Nephron progenitor cell (in vitro differentiated cells): ENCODE measurements around the gene DMD.

Experiments
- DNase-seq: peaks from one replicate; pipeline ENCODE4 v3.0.0; 2021
- H3K27ac Mint-ChIP-seq: 2 replicates; pipeline ENCODE4 v1.8.0; 2021; ENCODE audit warnings: mild to moderate bottlenecking, moderate library complexity, mixed read lengths
- H3K27me3 Mint-ChIP-seq: 2 replicates; pipeline ENCODE4 v1.8.0; 2021; ENCODE audit warnings: mild to moderate bottlenecking, low read depth, mixed read lengths; ENCODE audit not compliant: poor library complexity
- H3K36me3 Mint-ChIP-seq: 2 replicates; pipeline ENCODE4 v1.8.0; 2021; ENCODE audit warnings: low read depth, mixed read lengths
- H3K4me1 Mint-ChIP-seq: 2 replicates; pipeline ENCODE4 v1.8.0; 2021; ENCODE audit warnings: mixed read lengths
- H3K4me3 Mint-ChIP-seq: 2 replicates; pipeline ENCODE4 v1.8.0; 2021; ENCODE audit warnings: mild to moderate bottlenecking, moderate library complexity, mixed read lengths
- H3K9me3 Mint-ChIP-seq: 2 replicates; pipeline ENCODE4 v1.8.0; 2021; ENCODE audit warnings: mild to moderate bottlenecking, moderate library complexity, mixed read lengths
- CTCF ChIP-seq: fragments of 200-600 bp; sonication (generic); IDR thresholded peaks from 2 replicates; pipeline ENCODE4 v1.5.0; 2021; ENCODE audit warnings: antibody characterized with exemption

The DMD gene

GRCh38 chrX:31255310-31256033, 1955.9 kb downstream of the DMD start:
- Mint-ChIP-seq H3K27ac (no peak overlapping the region), H3K4me1 (no peaks in the 10 kb centered on the region), H3K4me3 (no peak overlapping the region)

GRCh38 chrX:31252133-31252532, 1959.2 kb downstream of the DMD start:
- no peak for DNase-seq
- TF ChIP-seq CTCF, result no peak
- Mint-ChIP-seq H3K27me3 (no peaks in the 10 kb centered on the region), H3K9me3 (peaks cover 32% of the 10 kb centered on the region), H3K4me1 (no peaks in the 10 kb centered on the region), H3K4me3 (no peak overlapping the region), H3K27ac (no peak overlapping the region), H3K36me3 (peaks cover 36% of the 10 kb centered on the region)

More at GRCh38 chrX:31255310-31256033, 1955.9 kb downstream of the DMD start:
- Mint-ChIP-seq H3K27me3 (no peaks in the 10 kb centered on the region), H3K9me3 (peaks cover 22% of the 10 kb centered on the region), H3K36me3 (peaks cover 24% of the 10 kb centered on the region)
- DNase-seq, result no peak
- no peak for TF ChIP-seq CTCF

GRCh38 chrX:31251336-31251735, 1960.0 kb downstream of the DMD start:
- peaks cover 33% of the 10 kb centered on the region for H3K9me3 Mint-ChIP-seq
- H3K4me3 Mint-ChIP-seq, result no peak overlapping the region
- peaks cover 31% of the 10 kb centered on the region for H3K36me3 Mint-ChIP-seq
- DNase-seq, result no peak
- TF ChIP-seq CTCF, result no peak
- H3K27me3 Mint-ChIP-seq, result no peaks in the 10 kb centered on the region
- no peak overlapping the region for H3K27ac Mint-ChIP-seq
- no peaks in the 10 kb centered on the region for H3K4me1 Mint-ChIP-seq

GRCh38 chrX:31245714-31246113, 1965.6 kb downstream of the DMD start:
- Mint-ChIP-seq H3K4me1 (no peaks in the 10 kb centered on the region), H3K9me3 (peaks cover 44% of the 10 kb centered on the region), H3K27me3 (no peaks in the 10 kb centered on the region), H3K4me3 (no peak overlapping the region), H3K27ac (no peak overlapping the region), H3K36me3 (peaks cover 28% of the 10 kb centered on the region)
- TF ChIP-seq CTCF, result no peak
- DNase-seq, result no peak

- Mint-ChIP-seq H3K27me3 (no peaks in the 10 kb centered on the region), H3K4me3 (no peak overlapping the region), H3K27ac (no peak overlapping the region), H3K4me1 (no peaks in the 10 kb centered on the region), H3K9me3 (peaks cover 38% of the 10 kb centered on the region), H3K36me3 (peaks cover 19% of the 10 kb centered on the region)
- DNase-seq, result no peak
- no peak for TF ChIP-seq CTCF
Measured at GRCh38 chrX:31243804-31244203, 1967.5 kb downstream of the DMD start.

GRCh38 chrX:31240982-31241381, 1970.4 kb downstream of the DMD start:
- no peaks in the 10 kb centered on the region for H3K4me1 Mint-ChIP-seq
- H3K4me3 Mint-ChIP-seq, result no peak overlapping the region
- TF ChIP-seq CTCF, result no peak
- H3K27me3 Mint-ChIP-seq, result no peaks in the 10 kb centered on the region
- peaks cover 25% of the 10 kb centered on the region for H3K9me3 Mint-ChIP-seq
- no peak for DNase-seq
- H3K36me3 Mint-ChIP-seq, result peaks cover 12% of the 10 kb centered on the region
- no peak overlapping the region for H3K27ac Mint-ChIP-seq
